Limb (tissue), 2 donors: ENCODE measurements around the gene LYPD6.

Experiments used
- DNase-seq, 2 donors: peaks; one replicate each; pipeline ENCODE4 v3.0.0-alpha.2; 2016; ENCODE audit errors: extremely low spot score in 2 of 2

Gene LYPD6

GRCh38 chr2:149507974-149508373 lies 177.6 kb downstream of the LYPD6 start:
- DNase-seq = no peak

GRCh38 chr2:149513461-149513860 lies 183.1 kb downstream of the LYPD6 start:
- DNase-seq = no peak
